22Rv1 (cell line): ENCODE results near the gene KIAA0232.

Source experiments
- CTCF ChIP-seq: fragments of 450-650 bp; IDR thresholded peaks from 2 replicates; pipeline ENCODE4 v1.5.1; 2017; ENCODE audit warnings: mild to moderate bottlenecking
- ZFX ChIP-seq: fragments of 450-650 bp; IDR thresholded peaks from 2 replicates; pipeline ENCODE4 v1.6.1; 2017; ENCODE audit warnings: antibody characterized with exemption, borderline replicate concordance

DNA sequence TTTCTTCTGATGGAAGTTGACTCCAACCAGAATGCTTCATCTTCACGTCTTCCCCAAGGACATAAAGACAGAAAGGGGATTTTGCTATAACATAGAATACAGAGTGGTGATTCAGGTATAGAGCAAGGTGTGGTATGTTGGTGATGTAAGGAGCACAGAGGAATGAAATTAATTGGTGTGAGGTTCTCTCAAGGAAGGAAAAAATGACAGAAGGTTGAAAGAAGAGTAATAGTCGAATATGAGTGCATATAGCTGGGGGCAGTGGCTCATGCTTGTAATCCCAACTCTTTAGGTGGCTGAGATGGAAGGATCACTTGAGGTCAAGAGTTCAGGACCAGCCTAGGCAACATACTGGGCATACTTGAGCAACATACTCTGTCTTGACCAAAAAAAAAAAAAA, 20.1 kb downstream of the KIAA0232 start:
- no peak for TF ChIP-seq CTCF
- TF ChIP-seq ZFX = no peak
